Activated CD4-positive, alpha-beta T cell treated with anti-CD3 and anti-CD28 coated beads, Interleukin-10, Interleukin-2, amounts not matched to agents 100 ng/mL and 50 ng/mL, durations not matched to agents 16 hours and 8 hours (primary cell): Measurements from ENCODE around the gene ZNF790.

ENCODE experiments used
- DNase-seq: peaks from one replicate; pipeline ENCODE4 v3.0.0-alpha.2; 2020

The ZNF790 gene

DNA sequence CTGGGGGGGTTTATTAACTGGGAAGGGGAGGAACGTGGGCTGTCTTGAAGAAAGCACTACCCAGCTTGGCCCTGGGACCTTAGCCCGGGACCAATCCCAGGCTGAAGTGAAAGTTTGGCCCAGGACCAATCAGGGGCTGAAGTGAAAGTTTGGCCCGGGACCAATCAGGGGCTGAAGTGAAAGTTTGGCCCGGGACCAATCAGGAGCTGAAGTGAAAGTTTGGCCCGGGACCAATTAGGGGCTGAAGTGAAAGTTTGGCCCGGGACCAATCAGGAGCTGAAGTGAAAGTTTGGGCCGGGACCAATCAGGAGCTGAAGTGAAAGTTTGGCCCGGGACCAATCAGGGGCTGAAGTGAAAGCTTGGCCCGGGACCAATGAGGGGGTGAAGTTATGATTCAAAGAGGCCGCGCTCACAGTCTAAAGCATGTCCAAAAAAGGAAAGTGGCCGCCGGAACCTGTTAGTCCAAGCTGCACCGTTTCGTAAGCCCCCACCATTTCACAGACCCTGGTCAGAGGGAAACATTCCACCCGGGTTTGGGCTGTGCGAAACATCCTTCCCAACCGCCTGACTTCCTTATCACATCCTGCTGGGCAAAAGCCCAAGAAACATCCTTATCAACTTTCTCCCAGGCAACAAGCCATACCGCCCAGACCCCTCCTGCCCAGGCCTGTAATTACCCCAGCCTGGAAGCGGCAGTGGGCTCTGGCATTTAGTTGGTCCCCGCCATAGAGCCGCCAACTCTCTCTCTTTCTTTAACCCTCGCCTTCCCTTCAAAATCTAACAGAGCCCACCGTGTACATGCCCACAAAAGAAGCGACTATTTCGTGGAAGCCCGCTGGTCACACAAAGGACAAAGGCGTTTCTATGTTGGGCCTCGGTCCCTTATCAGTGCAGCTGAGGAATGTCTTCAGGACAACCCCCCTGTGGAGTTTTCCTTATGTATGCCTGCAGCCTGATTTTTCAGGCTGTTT is 66.6 kb downstream of the ZNF790 start:
- peak; percentile 54 for DNase-seq
